GM18907 (cell line): Measurements from ENCODE around the gene MCTP2.

Experiments used
- ATAC-seq: cut with Tn5 transposase; IDR thresholded peaks from one replicate; pipeline ENCODE4 v1.9.1; 2021; ENCODE audit warnings: mild to moderate bottlenecking, moderate library complexity; ENCODE audit not compliant: unreplicated experiment

The MCTP2 gene

DNA sequence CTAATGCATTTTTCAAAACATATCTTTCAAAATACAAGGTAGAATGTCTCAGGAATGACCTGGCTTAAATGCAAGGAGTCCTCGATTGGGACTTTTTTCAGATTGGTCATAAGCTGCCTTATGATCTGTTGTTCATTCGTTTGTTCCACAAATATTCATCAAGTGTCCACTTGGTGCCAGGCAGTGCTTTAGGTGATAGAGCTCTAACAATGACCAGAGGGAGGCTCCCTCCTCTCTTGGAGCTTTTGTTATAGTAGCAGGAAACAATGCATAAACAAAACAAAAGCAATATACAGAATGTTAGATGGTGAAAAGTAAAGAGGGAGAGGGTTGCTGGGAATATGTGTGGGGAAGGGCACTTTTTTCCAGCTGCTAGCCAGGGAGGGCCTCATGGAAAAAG lies 156.1 kb downstream of the MCTP2 start:
- peak; percentile 12 for ATAC-seq

DNA sequence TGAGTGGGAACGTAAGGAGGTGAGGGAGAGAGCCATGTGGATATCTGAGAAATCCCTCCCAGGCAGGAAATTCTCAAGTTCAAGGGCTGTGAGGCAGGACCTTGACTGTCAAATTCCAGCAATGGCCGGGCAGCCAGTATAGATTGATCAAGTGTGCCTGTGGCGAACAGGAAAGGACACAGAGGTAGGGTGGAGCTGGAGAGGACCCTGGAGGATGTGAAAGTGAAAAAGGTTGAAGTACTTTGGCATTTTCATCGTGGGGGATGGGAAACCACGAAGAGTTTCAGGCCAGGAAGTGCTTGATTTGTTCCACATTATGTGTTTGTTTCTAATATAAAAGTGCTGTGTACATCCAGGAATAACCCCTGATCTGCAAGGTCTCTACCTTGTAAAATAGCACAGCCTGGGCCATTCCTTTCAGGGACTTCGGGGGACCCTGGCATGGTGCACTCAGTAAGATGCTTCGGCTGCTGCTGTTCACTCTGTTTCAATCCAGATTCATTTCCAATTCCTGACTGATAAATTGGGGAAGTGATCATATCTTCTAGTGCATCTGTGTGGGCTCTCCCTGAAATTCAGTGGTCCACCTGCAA lies 156.6 kb downstream of the MCTP2 start:
- ATAC-seq: peak; percentile 81

DNA sequence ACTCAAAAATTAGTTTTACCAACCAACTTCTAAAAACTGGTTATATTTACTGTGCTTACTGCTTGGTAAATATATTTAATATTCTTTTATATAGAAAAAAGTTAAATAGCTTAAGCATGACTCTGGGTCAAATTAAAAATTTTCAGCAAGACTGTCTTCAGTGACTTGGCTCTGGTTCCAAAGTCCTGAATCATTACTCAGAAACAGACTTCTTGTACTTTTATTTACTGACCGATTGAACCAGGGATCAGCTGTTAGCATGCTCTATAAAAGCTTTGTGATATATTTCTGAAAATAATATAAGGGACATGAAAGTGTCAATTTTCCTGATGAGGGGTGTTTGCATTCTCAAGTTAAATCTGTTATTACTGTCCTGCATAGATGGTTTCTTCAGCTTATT lies 164.3 kb downstream of the MCTP2 start:
- ATAC-seq: no peak

DNA sequence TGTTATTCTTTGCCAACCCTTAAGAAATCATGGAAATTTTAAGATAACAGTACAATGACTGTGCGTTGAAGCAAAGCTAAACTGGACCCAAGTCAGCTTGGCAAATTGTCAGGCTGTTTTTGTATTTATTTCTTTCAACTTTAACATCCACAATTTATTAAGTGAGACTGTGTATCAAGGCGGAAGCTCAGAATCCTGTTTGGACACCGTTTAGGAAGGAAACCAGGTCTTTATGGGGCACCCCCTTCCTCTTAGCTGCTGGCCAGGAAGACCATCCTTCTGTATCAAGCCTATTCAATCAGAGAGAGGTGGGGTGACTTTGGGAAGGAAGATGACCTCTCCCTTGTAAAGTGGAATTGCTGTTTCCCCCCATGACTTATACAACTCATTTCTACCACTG lies 166.0 kb downstream of the MCTP2 start:
- no peak for ATAC-seq

DNA sequence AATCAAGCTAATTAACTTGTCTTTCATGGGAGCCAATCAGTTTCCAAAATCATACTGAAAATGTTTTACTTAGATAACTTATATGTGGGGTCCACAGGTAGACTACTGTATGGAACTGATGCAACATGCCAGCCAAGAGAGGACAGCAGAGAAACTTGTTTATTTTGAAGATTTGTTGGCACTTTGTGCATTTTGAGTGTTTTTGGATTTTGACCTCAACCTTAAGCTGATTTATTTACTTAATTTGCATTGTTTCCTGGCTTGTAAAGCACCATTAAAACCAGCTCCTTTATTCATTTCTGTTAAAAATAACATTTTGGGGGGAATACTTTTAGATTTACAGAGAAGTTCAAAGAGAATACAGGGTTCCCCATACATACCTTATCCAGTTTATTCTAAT lies 166.6 kb downstream of the MCTP2 start:
- no peak for ATAC-seq

DNA sequence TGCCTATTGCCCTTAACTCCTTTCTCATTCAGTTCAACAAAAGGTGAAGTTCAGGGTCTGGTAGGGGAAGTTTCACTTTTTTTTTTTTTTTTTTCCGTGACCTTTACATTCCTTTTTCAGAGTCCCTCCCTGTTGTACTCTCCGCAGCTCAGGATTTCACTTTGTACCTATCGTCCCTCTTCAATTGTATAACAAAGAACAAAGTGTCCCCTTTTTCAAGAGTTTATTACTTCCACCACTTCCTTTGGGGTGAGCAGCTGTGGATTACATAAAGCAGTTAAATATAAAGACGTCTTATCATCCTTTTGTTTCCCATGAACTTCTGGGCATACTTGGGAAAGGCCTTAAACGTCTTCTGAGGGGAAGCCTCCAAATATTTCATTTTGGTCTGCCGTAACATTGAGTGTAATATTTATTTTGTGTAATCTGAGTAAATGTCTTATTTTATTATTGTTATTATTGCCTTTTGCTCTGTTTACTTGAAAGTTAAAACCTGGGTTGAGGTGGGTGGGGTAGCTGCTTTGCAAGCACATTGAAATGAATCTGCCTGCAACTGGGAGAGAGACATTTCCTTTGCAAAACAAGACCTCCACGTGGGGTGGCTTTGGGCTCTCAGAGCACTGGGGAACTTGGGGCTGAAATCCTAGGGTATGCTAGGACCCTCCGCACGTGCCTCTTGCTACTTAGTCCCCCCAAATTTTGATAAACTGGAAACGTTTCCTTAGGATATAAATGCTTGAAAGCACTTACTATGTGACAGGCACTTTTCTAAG lies 169.4 kb downstream of the MCTP2 start:
- ATAC-seq: no peak

DNA sequence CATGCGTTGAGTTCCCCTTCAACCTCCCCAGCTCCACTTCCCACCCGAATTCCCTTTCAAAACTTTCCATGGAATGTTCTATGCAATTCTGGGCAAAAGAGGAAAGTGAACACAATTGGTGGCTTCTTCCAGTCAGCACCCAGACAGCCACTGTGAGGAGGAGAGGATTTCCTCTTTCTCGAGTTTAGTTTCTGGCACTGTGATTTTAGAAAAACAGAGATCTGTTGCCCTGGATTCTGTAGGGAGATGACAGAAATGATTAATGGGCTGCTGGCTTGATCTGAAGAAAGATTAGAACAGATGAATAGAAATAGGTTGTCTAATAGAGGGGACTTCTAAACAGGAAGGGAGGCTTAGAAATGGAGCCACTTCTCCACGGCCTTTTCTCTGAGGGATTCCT lies 172.0 kb downstream of the MCTP2 start:
- no peak for ATAC-seq

DNA sequence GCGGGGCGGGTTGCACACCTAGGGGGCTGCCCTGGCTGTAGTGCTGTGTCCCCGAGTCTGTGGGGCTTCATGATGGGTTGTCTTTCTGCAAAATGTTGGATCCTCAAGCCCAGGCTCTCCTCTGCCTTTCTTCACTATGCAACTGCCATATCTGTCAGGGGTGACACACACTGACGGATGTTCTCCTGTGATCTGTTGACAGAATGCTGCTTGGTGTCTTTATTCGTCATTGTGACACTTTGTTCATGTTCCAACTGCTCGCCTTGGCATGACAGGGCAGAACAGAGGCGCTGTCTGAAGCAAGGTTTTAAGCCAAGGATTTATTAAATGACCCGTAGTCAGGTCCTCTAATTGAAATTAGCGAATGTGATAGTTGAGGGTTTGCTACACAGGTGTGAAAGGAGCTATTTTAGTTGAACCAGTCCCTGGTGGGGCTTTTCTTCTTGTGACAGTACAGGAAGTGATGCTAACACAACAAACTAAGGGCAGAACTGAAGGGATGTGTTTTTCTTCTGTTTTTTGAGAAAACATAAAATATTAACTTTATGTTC lies 173.4 kb downstream of the MCTP2 start:
- no peak for ATAC-seq

DNA sequence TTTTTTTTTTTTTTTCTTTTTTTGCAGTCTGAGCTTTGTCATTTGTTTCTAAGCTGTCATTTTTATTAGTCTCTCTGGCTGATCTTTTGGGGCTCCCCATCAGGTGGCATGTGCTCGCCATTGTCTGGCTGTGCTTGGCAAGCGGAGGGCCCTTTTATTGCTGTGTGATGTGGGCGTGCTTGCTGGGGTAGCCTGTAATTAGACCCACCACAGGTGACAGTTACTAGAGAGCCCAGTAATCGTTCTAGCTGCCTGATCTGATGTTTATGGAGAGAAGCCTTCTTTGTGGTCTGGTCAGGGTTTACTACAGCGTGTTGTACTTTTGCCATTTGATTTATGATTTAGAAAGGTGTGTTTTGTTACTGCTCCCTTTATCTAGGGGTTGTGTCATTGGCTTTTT lies 179.9 kb downstream of the MCTP2 start:
- no peak for ATAC-seq

DNA sequence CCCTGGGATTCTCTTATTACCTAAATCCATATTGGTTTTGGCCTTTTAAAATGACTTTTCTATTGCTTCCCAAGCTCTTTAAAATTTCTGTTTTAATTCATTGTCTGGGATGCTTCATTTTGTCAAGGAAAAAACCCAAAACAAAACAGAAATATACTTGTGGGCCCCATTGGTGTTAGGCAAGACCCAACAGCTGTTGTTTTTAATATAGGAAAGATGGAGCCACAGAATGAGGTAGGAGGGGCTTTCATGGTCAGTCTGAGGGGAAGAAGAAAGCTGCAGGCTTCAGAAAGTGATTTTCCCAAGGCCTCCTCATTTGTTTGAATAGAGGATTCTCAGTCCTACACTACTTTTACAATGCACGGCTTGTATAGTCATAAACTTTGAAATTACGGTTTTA lies 180.5 kb downstream of the MCTP2 start:
- ATAC-seq: no peak

DNA sequence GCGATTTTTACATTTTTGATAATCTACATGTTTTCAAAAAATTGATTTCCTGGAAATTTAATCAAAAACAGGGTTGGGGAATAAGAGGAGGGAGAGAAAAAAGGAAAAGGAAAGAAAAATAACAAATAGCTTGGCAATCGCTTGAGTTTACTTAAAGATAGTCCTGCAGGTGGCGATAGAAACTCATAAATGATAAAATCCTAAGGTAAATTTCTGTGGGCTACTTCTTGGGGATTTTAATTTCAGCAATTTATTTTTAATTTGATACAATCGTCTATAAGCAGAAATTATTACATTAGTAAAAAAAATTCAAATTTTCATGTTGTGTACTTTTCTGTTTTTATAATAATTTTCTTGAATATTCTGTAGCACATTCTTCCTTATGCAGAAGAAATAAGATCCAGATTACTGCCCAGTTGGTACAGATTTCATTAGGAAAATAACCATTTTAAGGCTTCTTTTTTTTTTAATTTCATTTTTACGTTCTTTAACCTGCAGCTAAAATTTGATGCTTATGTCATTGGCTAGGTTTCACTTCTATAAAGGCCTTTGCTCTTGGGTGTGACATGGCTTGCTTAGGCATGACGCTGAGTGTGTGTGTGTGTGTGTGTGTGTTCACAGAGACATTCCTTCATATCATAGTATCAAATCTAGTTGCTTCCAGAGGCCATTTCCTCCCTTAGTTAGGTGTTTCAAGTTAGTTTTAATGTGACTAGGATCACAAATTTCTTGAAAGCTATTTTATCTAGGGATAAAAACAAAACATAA lies 181.8 kb downstream of the MCTP2 start:
- peak; percentile 74 for ATAC-seq

DNA sequence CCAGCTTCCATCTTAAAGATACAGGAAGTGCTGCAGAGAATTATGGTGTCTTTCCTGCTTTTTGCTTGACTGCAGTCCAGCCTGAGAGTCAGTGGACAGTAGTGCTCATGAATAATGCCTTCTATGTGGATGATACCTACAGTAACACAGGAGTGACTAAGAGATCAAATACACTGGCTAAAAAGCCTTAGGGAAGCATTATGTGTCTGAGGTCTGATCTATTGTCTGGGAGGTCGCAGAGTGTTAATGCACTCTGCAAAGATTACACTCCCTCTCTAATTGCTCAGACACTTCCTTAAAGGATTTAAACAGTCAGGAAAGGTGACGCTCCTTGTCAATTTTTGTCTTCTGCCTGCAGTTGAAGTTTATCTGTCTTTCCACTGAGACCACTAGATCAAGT lies 183.6 kb downstream of the MCTP2 start:
- ATAC-seq: no peak

DNA sequence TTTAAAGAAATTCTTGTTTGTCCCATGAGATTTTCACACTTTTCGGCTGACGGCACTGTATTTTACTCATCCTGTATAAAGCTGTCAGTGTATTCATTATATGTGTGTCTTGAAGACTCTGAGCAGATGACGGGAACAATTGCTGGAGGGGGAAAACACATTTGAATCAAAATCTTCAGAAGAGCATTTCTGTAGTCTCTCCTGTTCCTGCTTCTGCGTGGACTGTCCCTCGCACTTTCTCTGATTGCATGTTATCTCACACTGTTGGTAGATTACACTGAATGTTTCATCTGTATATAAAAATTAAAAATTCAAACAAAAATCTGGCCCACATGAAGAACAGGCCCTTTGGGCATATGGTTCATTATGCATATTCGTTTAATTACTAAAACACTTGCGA lies 184.9 kb downstream of the MCTP2 start:
- no peak for ATAC-seq

DNA sequence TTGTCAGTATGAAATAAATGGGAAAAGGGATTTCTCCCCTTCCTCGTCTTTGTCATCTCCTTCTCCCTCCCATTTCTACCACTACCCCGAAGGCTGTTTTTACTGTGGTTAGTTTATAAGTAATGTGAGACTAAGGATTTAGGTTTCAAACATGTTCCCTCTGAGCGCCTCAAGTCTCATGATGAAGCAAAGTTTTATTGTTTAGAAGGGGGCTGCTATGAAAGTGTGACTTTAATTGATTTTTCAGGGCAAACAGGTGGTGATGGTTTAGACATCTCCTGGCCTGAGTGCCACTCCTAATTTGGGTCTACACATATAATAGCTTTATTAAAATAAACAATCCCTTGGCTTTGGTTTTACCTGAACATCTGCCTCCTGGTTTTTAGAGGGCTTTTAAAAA lies 185.5 kb downstream of the MCTP2 start:
- ATAC-seq: no peak

DNA sequence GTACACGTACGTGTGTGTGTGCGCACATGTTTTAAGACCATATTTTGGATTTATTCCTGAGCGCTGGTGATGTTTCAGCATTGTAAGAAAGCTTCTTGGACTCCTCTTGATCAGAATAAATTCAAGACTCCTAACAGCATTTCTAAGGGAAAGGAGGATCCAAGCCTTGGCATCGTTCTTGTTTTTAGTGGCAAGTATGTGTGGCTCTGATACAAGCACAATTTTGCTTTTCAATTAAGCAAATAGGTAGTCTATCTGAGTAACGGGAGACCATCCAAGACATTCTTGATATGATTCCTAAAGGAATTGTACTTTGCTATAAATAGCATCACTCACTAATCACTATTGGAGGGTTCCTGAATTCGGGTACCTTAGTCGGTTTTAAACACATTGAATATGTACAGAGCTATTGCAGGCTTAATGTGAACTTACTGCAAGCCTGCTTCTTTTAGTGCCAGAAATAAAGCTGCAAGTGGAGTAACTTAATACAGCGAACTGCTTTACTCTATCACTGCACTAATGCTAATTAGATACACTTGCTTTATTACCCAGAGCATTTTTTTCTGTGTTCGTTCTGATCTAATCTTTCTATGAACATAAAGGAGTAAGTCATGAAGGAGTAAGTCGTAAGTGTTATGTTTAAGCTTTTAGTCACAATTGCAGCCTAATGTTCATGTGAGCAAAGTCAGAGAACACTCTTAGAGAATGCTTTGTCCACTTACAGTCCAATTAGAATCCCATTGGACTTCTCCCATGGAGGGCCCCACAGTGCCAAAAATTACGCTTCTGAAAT lies 186.3 kb downstream of the MCTP2 start:
- no peak for ATAC-seq

DNA sequence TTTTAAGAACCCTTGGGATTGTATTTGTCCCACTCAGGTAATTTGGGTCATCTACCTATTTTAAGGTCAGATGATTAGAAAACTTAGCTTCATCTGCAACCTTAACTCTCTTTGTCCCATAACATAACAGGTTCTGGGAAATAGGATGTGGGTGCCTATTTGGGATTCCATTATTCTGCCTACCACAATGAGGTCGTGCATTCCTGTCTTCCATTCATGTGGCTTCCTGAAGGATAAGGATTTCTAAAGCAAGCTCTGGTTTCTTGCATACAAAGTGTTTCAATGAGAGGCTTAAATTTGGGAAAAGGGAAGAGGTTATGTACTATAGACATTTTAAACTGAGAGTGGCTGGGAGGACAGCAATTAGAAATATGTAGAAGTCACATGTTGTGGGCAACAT lies 190.3 kb downstream of the MCTP2 start:
- ATAC-seq: no peak

DNA sequence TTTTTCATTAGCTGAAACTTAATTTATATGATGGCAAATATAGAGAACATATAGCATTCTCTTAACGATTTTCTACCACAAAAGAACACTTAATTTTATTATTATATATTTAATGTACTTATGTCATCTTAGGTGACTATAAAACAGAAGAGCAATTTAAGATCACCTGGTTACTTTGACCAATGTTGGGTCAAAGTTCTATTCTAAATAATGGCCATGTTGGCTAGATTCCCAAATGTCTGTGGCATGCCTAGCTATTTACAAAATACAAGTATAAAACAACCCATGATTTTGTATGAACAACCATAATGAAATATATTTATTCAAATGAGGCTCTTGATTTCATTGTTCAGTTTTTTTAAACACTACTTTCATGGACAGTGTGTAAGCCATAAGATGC lies 200.9 kb downstream of the MCTP2 start:
- ATAC-seq: no peak

DNA sequence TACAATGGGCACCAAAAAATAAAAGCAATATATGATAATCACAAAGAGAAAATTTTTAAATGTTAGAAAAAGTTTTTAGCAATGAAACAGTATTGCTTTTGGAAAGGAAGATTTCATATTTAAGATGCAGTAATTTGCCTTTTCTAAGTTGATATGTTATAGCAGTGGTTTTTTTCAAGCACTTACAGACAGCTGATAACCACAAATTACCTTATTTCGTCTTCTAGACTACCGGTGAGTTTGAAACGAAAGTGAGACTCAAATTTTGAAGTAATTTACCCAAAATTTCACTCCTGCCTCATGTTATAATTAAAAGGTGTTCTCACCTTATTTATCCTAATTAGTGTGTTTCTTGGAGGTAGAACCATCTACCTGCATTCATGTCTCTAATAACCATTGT lies 207.8 kb downstream of the MCTP2 start:
- no peak for ATAC-seq

DNA sequence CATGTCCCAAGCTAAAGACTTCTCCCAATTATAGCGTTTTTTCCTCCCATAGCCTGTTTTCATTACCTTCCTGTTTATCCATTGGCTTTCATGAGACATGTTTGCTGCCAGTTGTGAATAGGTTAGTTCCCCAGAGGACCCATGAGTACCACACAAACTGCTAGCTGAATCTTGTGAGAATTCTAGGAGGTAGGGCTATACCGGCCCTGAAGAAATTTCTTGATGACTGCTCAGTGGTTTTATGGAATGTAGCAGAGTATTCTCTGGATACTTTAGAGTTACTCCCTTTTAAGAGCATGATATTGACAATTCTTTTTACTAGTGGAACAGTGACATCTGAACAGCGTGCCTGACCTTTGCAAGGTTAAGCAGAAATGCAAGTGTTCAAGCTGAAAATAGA lies 210.4 kb downstream of the MCTP2 start:
- ATAC-seq: no peak

DNA sequence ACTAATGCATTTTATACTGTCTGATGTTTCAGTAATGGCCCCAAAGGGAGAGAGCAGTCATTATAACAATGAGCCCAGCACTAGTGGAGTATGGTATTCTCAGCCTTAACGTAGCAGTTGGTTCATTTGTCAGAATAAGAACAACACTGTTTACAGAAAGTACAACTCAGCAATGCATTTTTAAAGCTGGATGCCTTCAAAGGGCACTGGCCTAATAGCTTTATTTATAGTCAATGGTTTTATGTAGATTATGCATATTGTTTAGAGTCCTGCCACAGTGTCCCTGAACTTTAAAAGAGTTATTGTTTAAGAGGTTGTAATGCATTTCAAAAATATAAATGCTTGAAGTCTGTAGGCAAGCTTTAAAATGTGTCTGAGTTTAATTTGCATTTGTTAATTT lies 211.1 kb downstream of the MCTP2 start:
- no peak for ATAC-seq

DNA sequence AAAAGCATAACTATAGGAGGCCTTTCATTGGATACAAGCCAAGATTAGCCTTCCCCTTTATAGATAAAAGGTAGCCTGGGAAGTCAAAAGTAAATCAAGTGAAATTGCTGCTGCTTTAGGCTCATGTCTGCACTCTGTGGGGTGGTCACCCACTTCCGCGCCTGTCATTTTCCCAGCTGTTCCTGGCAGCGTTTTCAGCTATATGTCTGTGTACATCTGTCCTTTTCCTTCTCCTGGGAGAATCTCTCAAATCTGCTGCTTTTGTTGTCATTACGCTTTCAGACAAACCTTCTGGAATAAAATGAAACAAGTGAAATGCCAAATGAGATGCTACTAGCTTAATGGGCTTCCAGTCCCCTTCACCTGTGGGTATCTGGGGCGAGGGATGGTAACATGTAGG lies 211.8 kb downstream of the MCTP2 start:
- ATAC-seq: no peak
